CD14-positive monocyte (primary cell): ENCODE results near the gene GPR39. TPM values are rescaled to one million over a fixed set of nuclear protein-coding genes. Genes with fewer than 3 reads are reported as not detected.

ENCODE experiments used
- DNase-seq, 3 donors: peaks; one replicate each; pipeline ENCODE4 v3.0.0-alpha.2; 2011 to 2022
- H2AFZ ChIP-seq: 2 replicates; pipeline ENCODE4 v1.6.0; 2012; ENCODE audit warnings: mild to moderate bottlenecking, low read depth, low read length, inconsistent platforms; ENCODE audit not compliant: insufficient read depth, poor library complexity, severe bottlenecking
- H3K27ac ChIP-seq, 2 donors: 1 replicate in 1 of 2; 2 replicates in 1 of 2; pipeline ENCODE4 v1.5.1; 2012 to 2013; ENCODE audit warnings: low read length in 2 of 2, control low read depth in 1 of 2, inconsistent platforms in 1 of 2, low read depth in 1 of 2, mild to moderate bottlenecking in 1 of 2
- H3K27me3 ChIP-seq, 2 donors: one replicate each; pipeline versions ENCODE4 v1.6.0 to v1.6.1; 2011 to 2013; ENCODE audit warnings: low read length in 2 of 2; ENCODE audit not compliant: control insufficient read depth in 2 of 2, insufficient read depth in 2 of 2
- H3K36me3 ChIP-seq, 2 donors: replicated peaks in 1 of 2; 1 replicate in 1 of 2; 2 replicates in 1 of 2; pipeline versions ENCODE4 v1.5.1 to v1.6.1; 2012 to 2013; ENCODE audit warnings: low read length in 2 of 2, control low read depth in 1 of 2, inconsistent platforms in 1 of 2, mild to moderate bottlenecking in 1 of 2; ENCODE audit not compliant: insufficient read depth in 2 of 2, control insufficient read depth in 1 of 2
- H3K4me1 ChIP-seq, 2 donors: 1 replicate in 1 of 2; 2 replicates in 1 of 2; pipeline versions ENCODE4 v1.5.1 to v1.6.1; 2012 to 2013; ENCODE audit warnings: low read length in 2 of 2, control low read depth in 1 of 2, inconsistent platforms in 1 of 2, mild to moderate bottlenecking in 1 of 2, moderate library complexity in 1 of 2; ENCODE audit not compliant: insufficient read depth in 2 of 2, control insufficient read depth in 1 of 2
- H3K4me2 ChIP-seq: replicated peaks from 2 replicates; pipeline ENCODE3; 2012; ENCODE audit warnings: low read length, moderate library complexity, mild to moderate bottlenecking; ENCODE audit not compliant: poor library complexity, severe bottlenecking; ENCODE audit errors: extremely low read depth
- H3K4me3 ChIP-seq, 3 experiments: fragments of 200-600 bp in 1 of 3; sonication (generic) in 1 of 3; replicated peaks in 1 of 3; 1 replicate in 2 of 3; 2 replicates in 1 of 3; pipeline ENCODE4 v1.5.1; 2011 to 2013; ENCODE audit warnings: low read length in 3 of 3, mild to moderate bottlenecking in 3 of 3, control low read depth in 2 of 3, low read depth in 2 of 3, inconsistent platforms in 1 of 3, moderate library complexity in 1 of 3
- H3K79me2 ChIP-seq: 2 replicates; pipeline ENCODE4 v1.6.0; 2012; ENCODE audit warnings: mild to moderate bottlenecking, control low read depth, inconsistent platforms, low read length, moderate library complexity; ENCODE audit not compliant: insufficient read depth
- H3K9ac ChIP-seq: 2 replicates; pipeline ENCODE4 v1.6.0; 2017; ENCODE audit warnings: low read length, mild to moderate bottlenecking; ENCODE audit not compliant: insufficient read depth, poor library complexity, severe bottlenecking
- H3K9me3 ChIP-seq, 2 donors: replicated peaks in 1 of 2; 1 replicate in 1 of 2; 2 replicates in 1 of 2; pipeline versions ENCODE4 v1.5.1 to v1.6.1; 2012 to 2013; ENCODE audit warnings: low read length in 2 of 2, control low read depth in 1 of 2; ENCODE audit not compliant: control insufficient read depth in 1 of 2, insufficient read depth in 1 of 2
- H4K20me1 ChIP-seq: 2 replicates; pipeline ENCODE4 v1.6.0; 2012; ENCODE audit warnings: mild to moderate bottlenecking, low read length, control low read depth, moderate library complexity; ENCODE audit not compliant: insufficient read depth
- H3K27ac Mint-ChIP-seq, 7 donors: one replicate each; pipeline ENCODE4 v1.8.0; 2020; ENCODE audit warnings: mild to moderate bottlenecking in 7 of 7, mixed read lengths in 7 of 7, moderate library complexity in 6 of 7, inconsistent platforms in 2 of 7
- H3K27me3 Mint-ChIP-seq, 3 donors: one replicate each; pipeline ENCODE4 v1.8.0; 2021 to 2022; ENCODE audit warnings: low read depth in 3 of 3, mild to moderate bottlenecking in 3 of 3, mixed read lengths in 3 of 3, moderate library complexity in 3 of 3, inconsistent platforms in 1 of 3
- H3K36me3 Mint-ChIP-seq, 2 donors: one replicate each; pipeline ENCODE4 v1.8.0; 2020; ENCODE audit warnings: mixed read lengths in 2 of 2, inconsistent platforms in 1 of 2, mild to moderate bottlenecking in 1 of 2
- H3K4me1 Mint-ChIP-seq: one replicate; pipeline ENCODE4 v1.8.0; 2020; ENCODE audit warnings: mild to moderate bottlenecking, mixed read lengths
- H3K4me3 Mint-ChIP-seq, 2 donors: one replicate each; pipeline ENCODE4 v1.8.0; 2020; ENCODE audit warnings: mild to moderate bottlenecking in 2 of 2, mixed read lengths in 2 of 2, moderate library complexity in 1 of 2
- H3K9me3 Mint-ChIP-seq, 7 donors: one replicate each; pipeline ENCODE4 v1.8.0; 2020 to 2022; ENCODE audit warnings: mixed read lengths in 7 of 7, mild to moderate bottlenecking in 6 of 7, moderate library complexity in 6 of 7, inconsistent platforms in 2 of 7
- CTCF ChIP-seq: fragments of 200-600 bp; IDR thresholded peaks from one replicate; pipeline ENCODE4 v1.8.0; 2022; ENCODE audit warnings: antibody characterized with exemption, mild to moderate bottlenecking
- WGBS: methylation state at CpG from one replicate; pipeline ENCODE4 v1.1.5; 2013; ENCODE audit warnings: missing lambda C conversion rate; ENCODE audit not compliant: insufficient coverage; 5-methylcytosine and 5-hydroxymethylcytosine counted together
- intact Hi-C, 2 donors: fragments of 100-400 bp; cut with micrococcal nuclease; formaldehyde crosslinking; loops; one replicate each; pipeline versions ENCODE4 v1.15.0 to v1.15.1; 2023
- polyA plus RNA-seq, 3 donors: library from polyadenylated mRNA; depleted of rRNA in 1 of 3; unstranded in 2 of 3; stranded (reverse) in 1 of 3; fragments of 300-500 nt in 2 of 3; fragments of >200 nt in 1 of 3; fragmentation: Illumina TruSeq in 2 of 3; gene quantifications; 1 replicate in 2 of 3; 2 replicates in 1 of 3; pipeline ENCODE4 v1.2.3, GENCODE V29; 2012 to 2021

The GPR39 gene
- polyA plus RNA-seq, 3 donors, result 0.12 TPM; not detected in 2

- H3K27me3 Mint-ChIP-seq, result peaks cover 2 to 4% (median 4%) of the 10 kb centered on the region in 3 donors
- no peak for DNase-seq
- Histone ChIP-seq H3K4me1 (no peaks in the 10 kb centered on the region), H3K9me3 (peaks cover 0 to 2% of the 10 kb centered on the region in 2 donors), H3K79me2 (no peaks in the 10 kb centered on the region), H3K9ac (no peak overlapping the region), H3K4me3 (no peak overlapping the region), H2AFZ (no peak overlapping the region), H3K27me3 (peaks cover 0 to 2% of the 10 kb centered on the region in 2 donors), H3K27ac (no peak overlapping the region), H4K20me1 (no peaks in the 10 kb centered on the region), H3K36me3 (no peaks in the 10 kb centered on the region), H3K4me2 (no peak overlapping the region)
- no peak overlapping the region for H3K27ac Mint-ChIP-seq
- WGBS, result no CpG with 5 or more reads among the region's 2 CpGs
- peak overlapping the region in 1 of 2 donors; percentile 16 for H3K4me3 Mint-ChIP-seq
- TF ChIP-seq CTCF, result no peak
- H3K9me3 Mint-ChIP-seq, result peaks cover 0 to 5% (median 0%) of the 10 kb centered on the region in 7 donors
- intact Hi-C loops, result loop anchor here in 1 of 2 donors (2.0 kb wide), 1 partner anchor 1294 kb away; no protein-coding TSS in a partner anchor
- no peaks in the 10 kb centered on the region for H3K36me3 Mint-ChIP-seq
- no peaks in the 10 kb centered on the region for H3K4me1 Mint-ChIP-seq
These were observed 134.3 kb downstream of the GPR39 start for GRCh38 chr2:132550946-132551345.

GRCh38 chr2:132557694-132558093, 141.1 kb downstream of the GPR39 start:
- DNase-seq, result no peak
- TF ChIP-seq CTCF, result no peak
- Mint-ChIP-seq H3K9me3 (peaks cover 0 to 5% (median 0%) of the 10 kb centered on the region in 7 donors), H3K27ac (no peak overlapping the region), H3K4me1 (no peaks in the 10 kb centered on the region), H3K36me3 (no peaks in the 10 kb centered on the region), H3K4me3 (no peak overlapping the region), H3K27me3 (peaks cover 6 to 10% (median 8%) of the 10 kb centered on the region in 3 donors)
- Histone ChIP-seq H3K27me3 (peaks cover 0 to 3% of the 10 kb centered on the region in 2 donors), H3K4me2 (no peak overlapping the region), H3K4me3 (no peak overlapping the region), H3K79me2 (no peaks in the 10 kb centered on the region), H2AFZ (no peak overlapping the region), H3K9me3 (no peaks in the 10 kb centered on the region), H3K4me1 (no peaks in the 10 kb centered on the region), H3K36me3 (no peaks in the 10 kb centered on the region), H3K27ac (no peak overlapping the region), H4K20me1 (no peaks in the 10 kb centered on the region), H3K9ac (no peak overlapping the region)
- 92% methylated on average over 4 of the region's 9 CpGs for WGBS
- intact Hi-C loops, result no loop called here
